Neural progenitor cell (in vitro differentiated cells): Measurements from ENCODE around the gene ZCCHC14. TPM values are rescaled to one million over a fixed set of nuclear protein-coding genes. Genes with fewer than 3 reads are reported as not detected.
A peak's percentile ranks its signal among the peaks of the same experiment; 100 is the strongest.
"Not testable (repeated sequence)": the region's sequence is repeated elsewhere in the genome, so short reads cannot be mapped to it uniquely, and the experiment has no call there.

ENCODE experiments used
- DNase-seq: peaks from one replicate; pipeline ENCODE4 v3.0.0-alpha.2; 2016; ENCODE audit warnings: low spot score
- H2AFZ ChIP-seq: fragments of 200-600 bp; sonication (generic); replicated peaks from 2 replicates; pipeline ENCODE4 v1.6.1; 2016; ENCODE audit warnings: antibody characterized with exemption
- H3F3A ChIP-seq: fragments of 200-600 bp; sonication (generic); 2 replicates; pipeline ENCODE4 v1.6.1; 2016; ENCODE audit warnings: antibody characterized with exemption, low read depth
- H3K27ac ChIP-seq: fragments of 200-600 bp; sonication (generic); 2 replicates; pipeline ENCODE4 v1.5.1; 2016; ENCODE audit warnings: mild to moderate bottlenecking
- H3K27me3 ChIP-seq: fragments of 200-600 bp; sonication (generic); 2 replicates; pipeline ENCODE4 v1.6.1; 2016; ENCODE audit warnings: mild to moderate bottlenecking, moderate library complexity
- H3K36me3 ChIP-seq: fragments of 200-600 bp; sonication (generic); 2 replicates; pipeline ENCODE4 v1.5.1; 2016
- H3K4me1 ChIP-seq: fragments of 200-600 bp; sonication (generic); 2 replicates; pipeline ENCODE4 v1.6.1; 2016; ENCODE audit warnings: mixed run types
- H3K4me2 ChIP-seq: fragments of 200-600 bp; sonication (generic); 2 replicates; pipeline ENCODE4 v1.6.1; 2016
- H3K4me3 ChIP-seq: fragments of 200-600 bp; sonication (generic); 2 replicates; pipeline ENCODE4 v1.5.1; 2016
- H3K79me2 ChIP-seq: fragments of 200-600 bp; sonication (generic); 2 replicates; pipeline ENCODE4 v1.6.1; 2016; ENCODE audit warnings: low read depth
- H3K9ac ChIP-seq: fragments of 200-600 bp; sonication (generic); 2 replicates; pipeline ENCODE4 v1.6.1; 2016
- H3K9me3 ChIP-seq: fragments of 200-600 bp; sonication (generic); 2 replicates; pipeline ENCODE4 v1.5.1; 2016; ENCODE audit warnings: low read depth
- H4K20me1 ChIP-seq: fragments of 200-600 bp; sonication (generic); 2 replicates; pipeline ENCODE4 v1.6.1; 2016; ENCODE audit warnings: low read depth
- H3K27ac Mint-ChIP-seq: 3 replicates; pipeline ENCODE4 v1.8.0; 2021; ENCODE audit warnings: mixed read lengths
- H3K27me3 Mint-ChIP-seq: 2 replicates; pipeline ENCODE4 v1.8.0; 2022; ENCODE audit warnings: low read depth, mild to moderate bottlenecking, inconsistent platforms, moderate library complexity, mixed read lengths; ENCODE audit not compliant: insufficient read depth
- H3K36me3 Mint-ChIP-seq: 3 replicates; pipeline ENCODE4 v1.8.0; 2021; ENCODE audit warnings: mixed read lengths
- H3K4me1 Mint-ChIP-seq: 3 replicates; pipeline ENCODE4 v1.8.0; 2021; ENCODE audit warnings: mixed read lengths
- H3K4me3 Mint-ChIP-seq: 3 replicates; pipeline ENCODE4 v1.8.0; 2021; ENCODE audit warnings: mild to moderate bottlenecking, moderate library complexity, mixed read lengths
- H3K9me3 Mint-ChIP-seq: 3 replicates; pipeline ENCODE4 v1.8.0; 2020; ENCODE audit warnings: mixed read lengths
- EZH2 ChIP-seq: fragments of 200-600 bp; sonication (generic); IDR thresholded peaks from 2 replicates; pipeline ENCODE4 v1.6.1; 2017; ENCODE audit warnings: antibody characterized with exemption, mild to moderate bottlenecking, moderate library complexity
- EZH2phosphoT487 ChIP-seq: fragments of 200-600 bp; sonication (generic); IDR thresholded peaks from 2 replicates; pipeline ENCODE4 v1.6.1; 2017; ENCODE audit warnings: antibody characterized with exemption
- total RNA-seq: library from RNA; depleted of rRNA; stranded (reverse); fragments of >200 nt; gene quantifications from 2 replicates; pipeline ENCODE4 v1.2.3, GENCODE V29; 2015; ENCODE audit warnings: low replicate concordance
- TF ChIP-seq, protein P1 (sequence below): fragments of 200-600 bp; sonication (generic); IDR thresholded peaks from 2 replicates; pipeline ENCODE4 v1.5.1; 2017; ENCODE audit warnings: antibody characterized with exemption, mild to moderate bottlenecking

The ZCCHC14 gene
- total RNA-seq, 1 donor from 2014 or later = 10.3 TPM

- H3K27me3 Mint-ChIP-seq = peaks cover 5% of the 10 kb centered on the region
- H3K9ac ChIP-seq = no peak overlapping the region
- H3K27ac ChIP-seq = no peak overlapping the region
- no peaks in the 10 kb centered on the region for H3K9me3 ChIP-seq
- TF ChIP-seq, protein P1, sequence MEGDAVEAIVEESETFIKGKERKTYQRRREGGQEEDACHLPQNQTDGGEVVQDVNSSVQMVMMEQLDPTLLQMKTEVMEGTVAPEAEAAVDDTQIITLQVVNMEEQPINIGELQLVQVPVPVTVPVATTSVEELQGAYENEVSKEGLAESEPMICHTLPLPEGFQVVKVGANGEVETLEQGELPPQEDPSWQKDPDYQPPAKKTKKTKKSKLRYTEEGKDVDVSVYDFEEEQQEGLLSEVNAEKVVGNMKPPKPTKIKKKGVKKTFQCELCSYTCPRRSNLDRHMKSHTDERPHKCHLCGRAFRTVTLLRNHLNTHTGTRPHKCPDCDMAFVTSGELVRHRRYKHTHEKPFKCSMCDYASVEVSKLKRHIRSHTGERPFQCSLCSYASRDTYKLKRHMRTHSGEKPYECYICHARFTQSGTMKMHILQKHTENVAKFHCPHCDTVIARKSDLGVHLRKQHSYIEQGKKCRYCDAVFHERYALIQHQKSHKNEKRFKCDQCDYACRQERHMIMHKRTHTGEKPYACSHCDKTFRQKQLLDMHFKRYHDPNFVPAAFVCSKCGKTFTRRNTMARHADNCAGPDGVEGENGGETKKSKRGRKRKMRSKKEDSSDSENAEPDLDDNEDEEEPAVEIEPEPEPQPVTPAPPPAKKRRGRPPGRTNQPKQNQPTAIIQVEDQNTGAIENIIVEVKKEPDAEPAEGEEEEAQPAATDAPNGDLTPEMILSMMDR = no peak
- TF ChIP-seq EZH2phosphoT487 (no peak), EZH2 (no peak)
- H3K4me1 Mint-ChIP-seq = peaks cover 14% of the 10 kb centered on the region
- peaks cover 14% of the 10 kb centered on the region for H3K4me1 ChIP-seq
- no peaks in the 10 kb centered on the region for H3K36me3 Mint-ChIP-seq
- H3K4me2 ChIP-seq = peak overlapping the region; percentile 49
- no peaks in the 10 kb centered on the region for H3K36me3 ChIP-seq
- H3K79me2 ChIP-seq = no peaks in the 10 kb centered on the region
- H3K9me3 Mint-ChIP-seq = no peaks in the 10 kb centered on the region
- H3K4me3 ChIP-seq = no peak overlapping the region
- DNase-seq = no peak
- H3K4me3 Mint-ChIP-seq = no peak overlapping the region
- H3K27ac Mint-ChIP-seq = no peak overlapping the region
- peak overlapping the region; percentile 65 for H2AFZ ChIP-seq
- no peaks in the 10 kb centered on the region for H4K20me1 ChIP-seq
- H3F3A ChIP-seq = no peaks in the 10 kb centered on the region
- no peaks in the 10 kb centered on the region for H3K27me3 ChIP-seq
These were observed 23.5 kb upstream of the ZCCHC14 start for GRCh38 chr16:87516361-87516760.

GRCh38 chr16:87515475-87516330 lies 22.9 kb upstream of the ZCCHC14 start:
- Histone ChIP-seq H3K9me3 (no peaks in the 10 kb centered on the region), H3K4me3 (no peak overlapping the region), H3K9ac (no peak overlapping the region), H2AFZ (peak overlapping the region; percentile 65), H3K4me1 (peaks cover 14% of the 10 kb centered on the region), H3K79me2 (no peaks in the 10 kb centered on the region), H3K36me3 (no peaks in the 10 kb centered on the region), H3K4me2 (peak overlapping the region; percentile 49), H4K20me1 (no peaks in the 10 kb centered on the region), H3K27me3 (no peaks in the 10 kb centered on the region), H3F3A (no peaks in the 10 kb centered on the region), H3K27ac (no peak overlapping the region)
- peak; percentile 51 for DNase-seq
- Mint-ChIP-seq H3K27me3 (peaks cover 5% of the 10 kb centered on the region), H3K4me1 (peaks cover 14% of the 10 kb centered on the region), H3K27ac (no peak overlapping the region), H3K36me3 (no peaks in the 10 kb centered on the region), H3K4me3 (no peak overlapping the region), H3K9me3 (no peaks in the 10 kb centered on the region)
- TF ChIP-seq, protein P1 = no peak
- TF ChIP-seq EZH2 (no peak), EZH2phosphoT487 (no peak)

DNA sequence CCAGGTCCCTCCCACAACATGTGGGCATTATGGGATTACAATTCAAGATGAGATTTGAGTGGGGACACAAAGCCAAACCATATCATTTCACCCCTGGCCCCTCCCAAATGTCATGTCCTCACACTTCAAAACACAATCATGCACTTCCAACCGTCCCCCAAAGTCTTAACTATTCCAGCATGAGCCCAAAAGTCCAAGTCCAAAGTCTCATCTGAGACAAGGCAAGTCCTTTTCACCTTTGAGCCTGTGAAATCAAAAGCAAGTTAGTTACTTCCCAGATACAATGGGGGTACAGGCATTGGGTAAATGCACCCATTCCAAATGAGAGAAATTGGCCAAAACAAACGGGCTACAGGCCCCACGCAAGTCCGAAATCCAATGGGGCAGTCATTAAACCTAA lies 17.0 kb upstream of the ZCCHC14 start:
- H3K27ac ChIP-seq, H3F3A ChIP-seq, H3K4me2 ChIP-seq, H3K36me3 ChIP-seq, H3K9me3 ChIP-seq, H3K4me1 ChIP-seq, H4K20me1 ChIP-seq, H3K27me3 ChIP-seq, H3K36me3 Mint-ChIP-seq, H2AFZ ChIP-seq, H3K4me3 ChIP-seq, H3K9ac ChIP-seq, H3K9me3 Mint-ChIP-seq, H3K27me3 Mint-ChIP-seq, DNase-seq, H3K79me2 ChIP-seq, H3K27ac Mint-ChIP-seq, H3K4me3 Mint-ChIP-seq, H3K4me1 Mint-ChIP-seq: not testable (repeated sequence)

GRCh38 chr16:87507351-87508069 lies 14.7 kb upstream of the ZCCHC14 start:
- H3K4me1 ChIP-seq = no peaks in the 10 kb centered on the region
- TF ChIP-seq EZH2 (no peak), EZH2phosphoT487 (no peak)
- TF ChIP-seq, protein P1 = no peak
- H2AFZ ChIP-seq = no peak overlapping the region
- H3K9ac ChIP-seq = no peak overlapping the region
- no peaks in the 10 kb centered on the region for H3K9me3 ChIP-seq
- Mint-ChIP-seq H3K4me3 (no peak overlapping the region), H3K36me3 (no peaks in the 10 kb centered on the region), H3K27ac (no peak overlapping the region), H3K9me3 (no peaks in the 10 kb centered on the region), H3K4me1 (peaks cover 3% of the 10 kb centered on the region), H3K27me3 (no peaks in the 10 kb centered on the region)
- no peak overlapping the region for H3K4me3 ChIP-seq
- H4K20me1 ChIP-seq = no peaks in the 10 kb centered on the region
- no peaks in the 10 kb centered on the region for H3K36me3 ChIP-seq
- H3F3A ChIP-seq = peaks cover 4% of the 10 kb centered on the region
- H3K27me3 ChIP-seq = no peaks in the 10 kb centered on the region
- no peak overlapping the region for H3K4me2 ChIP-seq
- no peak overlapping the region for H3K27ac ChIP-seq
- H3K79me2 ChIP-seq = no peaks in the 10 kb centered on the region
- DNase-seq = no peak
